ENCODE data around the gene MAOA.
"Not testable (repeated sequence)": the region's sequence is repeated elsewhere in the genome, so short reads cannot be mapped to it uniquely, and the experiment has no call there.

Gene MAOA

DNA sequence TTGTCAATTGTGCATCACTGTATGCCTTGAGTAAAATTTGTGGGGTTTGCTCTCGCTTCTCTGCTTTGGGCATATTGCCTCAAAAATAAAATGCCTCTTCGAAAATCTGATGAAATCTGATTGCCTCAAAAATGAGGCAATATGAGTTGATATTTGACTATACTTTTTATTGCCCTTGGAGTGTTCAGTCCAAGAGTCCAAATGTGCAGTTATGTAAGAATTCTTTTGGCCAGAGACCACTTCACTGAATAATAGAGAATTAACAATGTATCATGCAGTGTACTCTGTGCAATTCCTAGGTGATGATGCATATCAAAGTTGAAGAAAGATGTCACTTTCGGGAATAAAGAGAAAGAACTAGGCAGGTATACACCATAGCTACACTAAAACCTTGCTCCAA is 8.6 kb downstream of the MAOA start:
- Mint-ChIP-seq H3K9me3 (peaks cover 8% of the 10 kb centered on the region), H3K27ac (no peak overlapping the region), H3K36me3 (ENCODE audit: low read depth) (no peaks in the 10 kb centered on the region), H3K4me3 (no peak overlapping the region), H3K27me3 (ENCODE audit: low read depth, poor library complexity) (no peaks in the 10 kb centered on the region), H3K4me1 (no peaks in the 10 kb centered on the region)
- TF ChIP-seq, protein P1, sequence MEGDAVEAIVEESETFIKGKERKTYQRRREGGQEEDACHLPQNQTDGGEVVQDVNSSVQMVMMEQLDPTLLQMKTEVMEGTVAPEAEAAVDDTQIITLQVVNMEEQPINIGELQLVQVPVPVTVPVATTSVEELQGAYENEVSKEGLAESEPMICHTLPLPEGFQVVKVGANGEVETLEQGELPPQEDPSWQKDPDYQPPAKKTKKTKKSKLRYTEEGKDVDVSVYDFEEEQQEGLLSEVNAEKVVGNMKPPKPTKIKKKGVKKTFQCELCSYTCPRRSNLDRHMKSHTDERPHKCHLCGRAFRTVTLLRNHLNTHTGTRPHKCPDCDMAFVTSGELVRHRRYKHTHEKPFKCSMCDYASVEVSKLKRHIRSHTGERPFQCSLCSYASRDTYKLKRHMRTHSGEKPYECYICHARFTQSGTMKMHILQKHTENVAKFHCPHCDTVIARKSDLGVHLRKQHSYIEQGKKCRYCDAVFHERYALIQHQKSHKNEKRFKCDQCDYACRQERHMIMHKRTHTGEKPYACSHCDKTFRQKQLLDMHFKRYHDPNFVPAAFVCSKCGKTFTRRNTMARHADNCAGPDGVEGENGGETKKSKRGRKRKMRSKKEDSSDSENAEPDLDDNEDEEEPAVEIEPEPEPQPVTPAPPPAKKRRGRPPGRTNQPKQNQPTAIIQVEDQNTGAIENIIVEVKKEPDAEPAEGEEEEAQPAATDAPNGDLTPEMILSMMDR (IDR thresholded peaks at IDR 0.05): no peak
- no peak for DNase-seq

DNA sequence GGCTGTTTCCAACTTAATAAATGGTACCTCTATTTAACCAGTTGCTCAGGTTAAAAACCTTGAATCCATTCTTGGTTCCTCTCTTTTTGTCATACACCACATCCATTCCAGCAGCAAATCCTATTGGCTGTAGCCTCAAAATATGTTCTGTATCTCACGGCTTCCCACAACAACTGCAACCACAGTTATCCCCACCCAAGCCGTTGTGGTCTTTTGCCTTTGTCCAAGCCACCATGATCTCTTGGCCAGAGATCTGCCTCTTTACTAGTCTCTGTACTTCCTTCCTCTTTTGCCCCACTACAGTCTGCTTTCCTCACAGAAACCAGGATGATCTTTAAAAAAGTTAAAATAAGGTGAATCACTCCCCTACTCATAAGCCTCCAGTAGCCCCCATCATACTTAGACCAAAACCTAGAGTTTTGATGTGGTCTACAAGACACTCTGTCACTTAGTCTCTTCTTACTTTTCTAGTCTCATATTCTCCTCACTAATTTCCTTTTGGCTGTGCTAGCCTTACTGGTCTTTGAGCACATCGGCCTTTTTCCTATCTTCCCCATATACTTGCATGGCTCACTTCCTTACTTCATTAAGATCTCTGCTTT is 10.3 kb downstream of the MAOA start:
- Mint-ChIP-seq H3K27ac (no peak overlapping the region), H3K9me3 (peaks cover 8% of the 10 kb centered on the region), H3K36me3 (ENCODE audit: low read depth) (no peaks in the 10 kb centered on the region), H3K4me1 (no peaks in the 10 kb centered on the region), H3K4me3 (no peak overlapping the region), H3K27me3 (ENCODE audit: low read depth, poor library complexity) (no peaks in the 10 kb centered on the region)
- no peak for DNase-seq
- TF ChIP-seq, protein P1 (IDR thresholded peaks at IDR 0.05): no peak

DNA sequence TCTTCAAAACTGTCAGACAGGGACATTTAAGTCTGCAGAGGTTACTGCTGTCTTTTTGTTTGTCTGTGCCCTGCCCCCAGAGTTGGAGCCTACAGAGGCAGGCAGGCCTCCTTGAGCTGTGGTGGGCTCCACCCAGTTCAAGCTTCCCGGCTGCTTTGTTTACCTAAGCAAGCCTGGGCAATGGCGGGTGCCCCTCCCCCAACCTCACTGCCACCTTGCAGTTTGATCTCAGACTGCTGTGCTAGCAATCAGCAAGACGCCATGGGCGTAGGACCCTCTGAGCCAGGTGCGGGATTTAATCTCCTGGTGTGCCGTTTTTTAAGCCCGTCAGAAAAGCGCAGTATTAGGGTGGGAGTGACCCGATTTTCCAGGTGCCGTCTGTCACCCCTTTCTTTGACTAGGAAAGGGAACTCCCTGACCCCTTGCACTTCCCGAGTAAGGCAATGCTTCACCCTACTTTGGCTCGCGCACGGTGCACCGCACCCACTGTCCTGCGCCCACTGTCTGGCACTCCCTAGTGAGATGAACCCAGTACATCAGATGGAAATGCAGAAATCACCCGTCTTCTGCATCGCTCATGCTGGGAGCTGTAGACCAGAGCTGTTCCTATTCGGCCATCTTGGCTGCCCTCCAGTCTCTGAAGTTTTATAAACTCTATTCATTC is 20.0 kb downstream of the MAOA start:
- not testable (repeated sequence) for DNase-seq; H3K27me3 Mint-ChIP-seq (ENCODE audit: low read depth, poor library complexity); H3K4me3 Mint-ChIP-seq; H3K27ac Mint-ChIP-seq; H3K36me3 Mint-ChIP-seq (ENCODE audit: low read depth)
- H3K4me1 Mint-ChIP-seq: peaks cover 13% of the 10 kb centered on the region
- H3K9me3 Mint-ChIP-seq: peaks cover 33% of the 10 kb centered on the region

GRCh38 chrX:43676971-43677572 is 21.0 kb downstream of the MAOA start:
- DNase-seq: no peak

DNA sequence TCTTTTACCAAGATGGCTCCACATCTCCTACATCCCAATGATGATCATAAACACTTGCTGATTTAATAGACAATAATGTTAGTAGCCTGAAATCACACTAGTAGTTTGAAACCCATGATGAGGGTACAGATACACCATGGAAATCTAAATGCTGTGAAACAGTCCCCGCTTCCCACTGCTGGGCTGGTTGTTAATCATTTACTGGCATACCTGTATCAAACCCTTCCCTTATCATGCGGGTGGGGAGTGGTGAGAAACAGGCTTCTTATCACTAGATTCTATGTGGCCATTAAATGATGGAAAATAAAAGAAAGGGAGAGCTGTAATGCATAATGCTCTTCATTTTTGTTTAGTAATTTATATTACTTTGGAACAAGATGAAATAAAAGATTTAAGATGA is 21.9 kb downstream of the MAOA start:
- H3K4me3 Mint-ChIP-seq: no peak overlapping the region
- no peak for DNase-seq
- peaks cover 34% of the 10 kb centered on the region for H3K9me3 Mint-ChIP-seq
- no peaks in the 10 kb centered on the region for H3K36me3 Mint-ChIP-seq (ENCODE audit: low read depth)
- TF ChIP-seq, protein P1 (IDR thresholded peaks at IDR 0.05): no peak
- no peaks in the 10 kb centered on the region for H3K27me3 Mint-ChIP-seq (ENCODE audit: low read depth, poor library complexity)
- H3K4me1 Mint-ChIP-seq: peaks cover 13% of the 10 kb centered on the region
- no peak overlapping the region for H3K27ac Mint-ChIP-seq

More at GRCh38 chrX:43676971-43677572, 21.0 kb downstream of the MAOA start:
- TF ChIP-seq, protein P1 (IDR thresholded peaks at IDR 0.05): no peak
- Mint-ChIP-seq H3K4me1 (peaks cover 13% of the 10 kb centered on the region), H3K4me3 (no peak overlapping the region), H3K36me3 (ENCODE audit: low read depth) (no peaks in the 10 kb centered on the region), H3K27ac (peak overlapping the region; percentile 83), H3K9me3 (peaks cover 34% of the 10 kb centered on the region), H3K27me3 (ENCODE audit: low read depth, poor library complexity) (no peaks in the 10 kb centered on the region)

DNA sequence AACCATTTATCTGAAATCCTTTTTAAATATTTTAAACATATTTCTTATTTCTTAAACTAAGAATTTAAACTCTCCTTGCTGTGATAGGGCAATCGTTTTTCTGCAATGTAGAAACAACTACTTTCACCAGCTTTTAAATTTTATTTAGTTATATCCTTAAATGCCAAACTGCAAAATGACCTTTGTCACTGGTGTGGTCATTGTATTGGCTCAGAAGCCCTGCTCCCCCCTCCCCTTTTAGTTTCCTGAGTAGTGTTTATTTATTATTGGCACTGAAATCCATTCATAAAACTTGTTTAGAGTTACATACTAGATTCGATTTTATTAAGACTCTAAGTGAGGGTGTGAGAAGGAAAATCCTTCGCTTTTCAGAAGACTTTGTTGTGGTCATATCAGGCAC is 23.0 kb downstream of the MAOA start:
- peaks cover 36% of the 10 kb centered on the region for H3K9me3 Mint-ChIP-seq
- no peak overlapping the region for H3K27ac Mint-ChIP-seq
- H3K4me3 Mint-ChIP-seq: no peak overlapping the region
- TF ChIP-seq, protein P1 (IDR thresholded peaks at IDR 0.05): no peak
- no peak for DNase-seq
- no peaks in the 10 kb centered on the region for H3K27me3 Mint-ChIP-seq (ENCODE audit: low read depth, poor library complexity)
- no peaks in the 10 kb centered on the region for H3K36me3 Mint-ChIP-seq (ENCODE audit: low read depth)
- H3K4me1 Mint-ChIP-seq: peaks cover 13% of the 10 kb centered on the region

Measured in nephron progenitor cell (in vitro differentiated cells).